HG02870 (cell line): ENCODE results near the gene BBX.

Experiments
- ATAC-seq: cut with Tn5 transposase; IDR thresholded peaks from one replicate; pipeline ENCODE4 v1.9.1; 2021; ENCODE audit warnings: mild to moderate bottlenecking, moderate library complexity; ENCODE audit not compliant: unreplicated experiment

The BBX gene

DNA sequence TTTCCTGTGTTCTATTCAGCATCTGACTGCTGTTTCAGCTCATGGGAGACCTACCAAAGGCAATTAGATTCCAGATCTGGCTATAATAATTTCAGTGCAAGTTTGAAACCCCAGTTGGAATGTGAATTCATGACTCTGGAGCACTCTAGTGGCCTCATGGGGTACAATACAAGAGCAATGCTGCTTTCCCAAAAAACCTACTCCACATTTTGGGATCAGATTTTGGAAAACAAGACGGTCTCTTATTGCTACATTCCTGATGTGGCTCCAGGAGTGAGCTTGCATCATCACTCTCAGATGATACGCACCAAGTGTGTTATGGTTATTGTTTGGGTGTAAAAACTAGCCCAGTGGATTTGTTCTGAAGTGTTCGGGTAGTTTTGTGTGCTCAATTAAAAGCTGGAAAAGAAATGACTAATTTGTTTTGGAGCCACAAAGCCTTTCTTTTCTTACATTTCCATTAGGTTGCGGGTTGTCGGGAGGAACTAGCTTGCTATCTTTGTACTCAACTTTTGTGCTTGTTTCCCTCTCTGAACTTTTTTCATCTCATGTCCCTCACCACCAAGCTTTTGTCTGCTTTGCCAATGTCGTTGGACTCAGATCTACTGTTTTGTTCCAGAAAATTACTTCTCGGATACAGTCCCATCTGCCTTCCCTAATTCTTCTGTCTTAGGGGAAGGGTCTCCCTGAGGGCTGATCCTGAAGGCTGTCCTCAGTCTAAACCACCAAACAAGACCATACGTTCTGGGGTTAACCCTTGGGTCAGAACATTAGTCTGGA is 272.1 kb downstream of the BBX start:
- ATAC-seq, result no peak

DNA sequence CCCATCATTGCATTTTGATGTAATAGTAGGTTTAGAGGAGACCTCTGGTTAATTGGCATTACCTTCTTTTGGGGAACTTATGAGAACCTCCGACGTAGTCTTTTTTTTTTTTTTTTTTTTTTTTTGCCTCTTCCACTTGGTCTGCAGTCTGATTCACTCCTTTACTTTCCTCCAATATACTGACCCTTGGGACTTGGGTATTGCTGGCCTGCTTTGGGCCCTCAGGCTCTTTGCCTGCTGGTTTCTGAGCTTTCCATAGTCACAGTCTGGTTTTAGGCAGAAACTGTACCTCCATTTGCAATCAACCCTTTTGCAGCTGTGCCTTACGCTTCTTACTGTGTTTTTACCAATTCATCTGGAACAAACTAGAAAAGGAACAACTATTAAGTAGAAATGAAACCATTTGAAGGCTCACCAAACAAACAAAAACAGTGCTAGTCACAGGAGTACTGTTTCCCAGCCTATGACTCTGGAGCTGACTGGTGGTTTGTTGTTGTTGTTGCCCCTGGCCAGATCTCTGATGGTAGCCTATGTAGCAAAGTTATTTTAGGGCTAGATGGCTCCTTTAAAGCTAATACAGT is 272.8 kb downstream of the BBX start:
- no peak for ATAC-seq

DNA sequence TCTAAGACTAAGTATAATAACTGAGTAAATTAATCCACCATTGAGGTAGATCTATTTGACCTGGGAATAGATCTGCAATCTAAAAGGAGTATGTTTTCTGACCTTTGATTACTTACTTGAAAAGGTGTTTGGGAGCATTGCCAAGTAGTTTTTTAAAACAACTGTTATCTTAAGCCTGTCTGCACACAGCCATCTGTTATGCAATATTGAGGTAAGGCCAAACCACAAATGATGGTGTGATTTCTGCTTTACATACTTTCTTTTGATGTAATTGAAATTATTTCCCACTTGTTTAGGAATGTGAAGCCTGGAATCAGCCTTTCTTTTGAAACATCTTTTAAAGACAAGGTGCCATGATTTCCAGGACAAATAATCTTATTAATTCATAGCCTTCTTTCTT is 274.0 kb downstream of the BBX start:
- ATAC-seq, result no peak

DNA sequence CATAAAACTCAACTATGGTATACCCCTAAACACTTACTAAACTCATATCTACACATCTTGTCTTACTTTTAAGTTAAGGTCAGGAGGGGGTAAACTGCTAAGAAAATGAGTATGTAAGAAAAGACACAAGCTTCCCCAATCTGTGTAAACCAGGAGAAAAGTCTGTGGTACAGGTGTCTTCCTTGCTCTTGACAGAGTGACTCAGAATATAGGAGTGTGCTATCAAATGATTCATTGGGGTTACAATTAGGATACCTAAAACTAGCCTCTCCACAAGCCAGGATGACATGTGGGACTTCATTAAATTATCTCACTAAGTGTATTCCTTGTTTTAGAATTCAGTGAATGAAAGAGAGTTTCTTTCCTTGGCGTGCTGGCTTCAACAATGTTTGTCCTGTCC is 274.8 kb downstream of the BBX start:
- no peak for ATAC-seq

DNA sequence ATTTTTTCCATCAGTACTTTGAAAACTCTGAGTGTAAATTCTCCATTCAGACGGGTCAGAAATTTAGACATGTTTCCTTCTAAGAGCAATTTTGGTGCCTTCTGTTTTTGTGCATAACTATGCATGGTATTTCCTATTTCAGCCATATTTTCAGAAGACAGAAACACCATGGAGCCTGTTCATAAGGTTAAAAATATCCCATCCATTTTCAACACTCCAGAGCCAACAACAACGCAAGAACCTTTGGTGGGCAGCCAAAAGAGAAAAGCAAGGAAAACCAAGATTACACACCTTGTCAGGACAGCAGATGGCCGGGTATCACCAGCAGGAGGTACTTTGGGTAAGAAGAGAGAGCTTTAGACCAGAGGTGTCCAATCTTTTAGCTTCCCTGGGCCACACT is 275.6 kb downstream of the BBX start:
- ATAC-seq, result no peak

DNA sequence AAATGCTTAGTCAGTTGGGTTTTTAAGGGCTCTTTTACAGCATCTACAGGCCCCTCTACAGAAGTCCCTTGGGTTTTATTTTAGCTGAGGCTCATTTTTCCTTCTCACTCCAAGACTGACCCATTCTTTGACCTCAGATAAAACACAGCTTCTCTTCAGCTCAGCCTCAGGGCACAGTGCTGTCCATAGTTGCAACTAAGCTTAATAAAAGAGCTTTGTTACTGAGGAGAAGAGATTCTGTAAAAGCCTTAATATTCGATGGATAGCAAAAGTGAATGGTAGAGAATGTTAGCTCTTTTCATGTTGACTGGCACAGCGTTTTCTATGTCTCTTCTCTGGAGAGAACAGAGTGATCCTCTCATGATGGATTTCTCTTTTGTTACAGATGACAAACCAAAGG is 277.9 kb downstream of the BBX start:
- ATAC-seq, result no peak

DNA sequence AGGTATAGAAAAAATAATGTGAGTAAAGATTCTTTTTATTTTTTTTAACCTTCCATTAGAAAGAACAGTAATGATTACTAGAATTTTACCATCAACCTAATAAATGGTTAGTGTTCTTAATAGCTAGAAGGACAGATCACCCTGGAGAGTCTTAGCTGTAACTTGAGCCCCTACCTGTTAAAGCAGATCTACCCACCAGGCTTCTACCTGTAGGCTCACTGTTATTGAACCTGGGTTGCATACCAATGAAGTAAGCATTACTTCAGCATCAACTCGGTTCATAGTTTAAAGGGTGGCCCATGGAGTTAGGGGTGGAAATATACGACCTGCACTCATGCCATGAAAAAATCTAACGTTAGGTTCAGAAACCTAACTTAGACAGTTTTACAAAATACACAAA is 280.4 kb downstream of the BBX start:
- no peak for ATAC-seq

DNA sequence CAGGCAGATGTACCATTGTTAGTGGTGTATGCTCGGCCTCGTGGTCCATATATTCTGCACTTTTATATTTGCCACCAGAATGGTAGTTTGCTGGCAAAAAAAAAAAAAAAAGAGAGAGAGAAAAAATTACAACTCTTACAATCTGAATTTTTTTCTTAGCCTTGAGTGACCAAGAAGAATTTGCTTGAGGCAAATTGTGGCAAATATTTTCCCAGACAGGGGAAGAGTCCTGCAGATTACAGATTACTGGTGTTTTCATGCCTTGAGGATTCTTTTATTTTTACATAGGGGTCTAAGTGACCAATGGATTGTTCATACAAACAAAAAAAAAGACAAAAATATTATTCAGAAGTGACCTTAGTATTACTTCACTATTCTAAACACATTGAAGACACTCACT is 283.3 kb downstream of the BBX start:
- no peak for ATAC-seq

DNA sequence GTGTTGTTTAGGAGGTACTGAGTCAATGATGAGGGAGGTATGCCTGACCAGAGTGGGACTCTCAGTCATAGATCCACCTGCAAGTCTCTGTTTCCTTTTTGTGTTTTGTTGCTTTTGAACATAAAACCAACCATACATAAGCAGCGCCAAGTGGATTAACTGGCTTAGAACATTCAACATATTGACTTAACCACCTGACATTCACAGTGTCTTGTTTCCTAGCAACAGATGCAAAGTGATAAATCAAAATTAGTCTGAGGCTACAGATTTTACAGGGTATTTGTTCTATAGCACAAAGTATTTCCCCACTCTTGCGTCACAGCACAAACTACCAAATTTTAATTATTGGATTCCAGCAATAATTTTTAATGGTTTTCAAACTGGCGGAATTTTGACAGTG is 283.8 kb downstream of the BBX start:
- no peak for ATAC-seq

DNA sequence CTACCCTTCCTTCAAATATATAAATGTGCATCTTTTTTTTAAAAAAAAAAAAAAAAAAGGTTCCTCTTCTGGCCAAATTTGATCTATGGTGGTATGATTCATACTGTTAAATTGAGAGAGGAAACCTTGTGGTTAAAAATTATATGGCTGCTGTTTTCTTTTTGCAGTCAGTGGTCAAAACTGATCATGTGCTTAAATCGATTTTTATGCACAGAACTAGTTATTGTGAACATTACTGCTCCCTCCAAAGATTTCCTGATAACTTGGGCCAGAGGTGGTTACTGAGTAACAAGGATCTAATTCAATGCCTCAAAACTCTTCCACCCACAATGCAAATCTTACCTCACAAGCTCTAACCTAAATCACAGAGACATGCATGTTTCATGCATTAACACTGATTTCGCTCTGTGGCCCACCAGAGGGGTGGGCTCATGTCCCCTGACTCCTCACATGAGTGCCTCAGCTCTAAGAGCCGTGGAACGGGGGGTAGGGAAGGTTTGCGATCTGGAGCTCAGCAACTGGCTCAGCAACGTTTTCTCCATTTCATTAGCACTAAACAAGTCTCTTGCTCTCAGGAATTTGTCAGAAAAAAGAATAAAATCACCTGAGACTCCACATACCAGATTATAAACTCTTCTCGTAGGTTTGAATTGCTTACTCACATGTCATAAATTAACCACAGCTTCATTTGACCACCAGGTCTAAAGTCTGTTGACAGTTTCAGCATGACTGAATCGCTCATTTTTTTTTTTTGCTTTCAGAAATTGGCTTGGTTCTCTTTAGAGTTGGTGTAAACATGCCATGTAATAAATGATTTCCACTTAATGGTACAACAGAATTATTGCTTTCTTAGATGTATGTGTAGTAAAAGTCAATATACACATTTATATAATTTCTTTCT is 287.7 kb downstream of the BBX start:
- no peak for ATAC-seq

DNA sequence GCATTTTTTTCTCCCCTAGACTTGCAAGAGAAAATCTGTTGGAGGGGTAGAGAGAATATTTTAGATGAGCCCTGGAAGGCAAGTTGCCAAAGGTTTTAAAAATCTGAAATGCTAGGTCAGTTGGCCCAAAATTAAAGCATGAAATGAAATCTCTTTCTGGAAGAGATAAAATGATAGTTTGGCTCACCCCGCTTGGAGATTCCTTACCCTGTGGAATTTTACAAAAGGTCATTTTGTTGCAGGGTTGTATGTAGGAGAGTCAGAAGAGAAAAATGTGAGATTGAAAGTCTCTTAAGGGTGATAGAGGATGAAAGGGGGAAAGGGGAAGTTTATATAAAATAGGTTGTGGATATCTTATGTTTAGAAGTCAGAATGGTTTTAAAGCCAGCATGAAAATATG is 290.3 kb downstream of the BBX start:
- no peak for ATAC-seq

DNA sequence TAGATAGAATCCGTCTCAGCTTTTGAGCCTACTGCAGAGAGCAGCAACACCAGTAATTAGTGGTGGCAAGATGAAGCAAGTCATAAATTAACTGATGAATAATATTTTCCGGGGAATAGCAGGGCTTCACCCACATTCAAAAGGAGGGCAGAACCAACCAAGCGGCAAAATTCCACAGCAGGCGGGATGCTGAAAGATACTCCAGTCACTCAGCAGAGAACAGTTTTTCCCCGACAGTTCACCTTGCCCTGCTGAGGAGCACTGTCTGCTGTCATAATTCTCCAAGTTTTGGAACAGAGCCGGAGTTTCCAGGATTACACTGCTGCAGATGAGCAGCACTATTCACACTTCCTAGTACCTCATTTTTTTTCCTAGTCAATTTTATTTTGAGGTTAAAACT is 293.3 kb downstream of the BBX start:
- no peak for ATAC-seq

DNA sequence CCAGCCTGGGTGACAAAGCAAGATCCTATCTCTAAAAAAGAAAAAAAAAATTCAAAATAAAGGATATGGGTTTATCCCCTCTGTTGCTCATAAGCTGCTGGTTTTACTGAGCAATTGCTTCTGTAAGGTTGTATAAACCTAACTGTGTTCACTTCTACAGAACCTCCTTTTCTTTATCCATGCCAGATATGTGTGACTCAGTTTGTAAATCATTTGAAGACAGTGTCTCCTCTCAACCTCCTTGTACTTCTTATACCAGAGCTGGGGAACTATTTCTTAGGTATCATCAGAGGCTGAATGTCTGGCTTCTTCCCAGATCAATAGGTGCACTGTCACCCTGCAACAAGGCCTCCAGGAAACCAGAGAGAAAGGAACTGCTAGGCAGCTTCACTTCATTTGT is 294.3 kb downstream of the BBX start:
- no peak for ATAC-seq

DNA sequence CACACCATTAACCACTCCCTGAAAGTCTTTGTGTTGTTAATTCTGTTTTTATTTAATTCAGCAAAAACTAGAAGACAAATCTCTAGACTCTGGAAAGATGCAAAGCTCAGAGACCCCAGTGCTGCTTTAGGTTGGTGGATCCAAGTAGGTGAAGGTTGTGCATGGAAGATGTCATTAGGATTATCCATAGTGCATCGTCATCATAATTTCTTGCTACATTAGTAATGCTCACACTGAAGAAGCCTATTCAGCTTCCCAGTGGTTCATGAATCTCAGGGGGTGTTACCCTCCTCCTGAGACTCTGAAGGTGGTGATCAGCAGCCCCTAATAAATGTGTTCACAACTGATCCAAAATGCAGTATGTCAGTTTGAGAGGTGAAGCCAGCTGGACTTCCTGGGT is 295.3 kb downstream of the BBX start:
- no peak for ATAC-seq

DNA sequence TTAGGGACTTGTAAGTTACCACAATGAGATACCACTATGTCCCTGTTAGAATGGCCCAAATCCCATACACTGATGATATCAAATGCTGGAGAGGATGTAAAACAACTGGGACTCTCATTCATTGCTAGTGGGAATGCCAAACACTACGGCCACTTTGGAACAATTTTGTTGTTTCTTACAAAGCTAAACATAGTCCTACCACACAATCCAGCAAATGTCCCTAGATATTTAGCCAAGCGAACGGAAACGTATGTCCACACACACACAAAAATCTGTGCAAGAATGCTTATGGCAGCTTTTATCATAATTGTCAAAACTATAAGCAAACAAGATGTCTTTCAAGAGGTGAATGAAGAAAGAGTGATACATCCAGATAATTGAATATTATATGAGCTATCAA is 296.9 kb downstream of the BBX start:
- no peak for ATAC-seq

DNA sequence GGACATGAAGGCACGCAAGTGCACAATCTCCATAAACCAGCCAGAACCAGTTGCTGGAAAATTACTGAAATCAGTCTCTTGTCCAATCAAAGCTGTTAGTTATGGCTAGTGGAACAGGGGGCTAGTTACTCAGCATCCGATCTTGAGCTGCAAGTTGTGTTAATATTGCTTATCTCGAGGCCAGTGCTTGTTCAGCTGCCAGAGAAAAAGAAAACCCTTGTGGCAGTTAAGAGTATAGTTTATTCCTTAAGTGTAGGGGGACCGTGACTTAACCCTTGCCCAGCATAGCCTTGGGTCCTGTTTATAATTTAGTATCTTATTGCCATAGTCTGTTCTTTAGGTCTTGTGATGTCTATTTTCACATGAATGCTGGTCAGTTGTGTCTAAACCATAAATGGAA is 299.5 kb downstream of the BBX start:
- no peak for ATAC-seq

DNA sequence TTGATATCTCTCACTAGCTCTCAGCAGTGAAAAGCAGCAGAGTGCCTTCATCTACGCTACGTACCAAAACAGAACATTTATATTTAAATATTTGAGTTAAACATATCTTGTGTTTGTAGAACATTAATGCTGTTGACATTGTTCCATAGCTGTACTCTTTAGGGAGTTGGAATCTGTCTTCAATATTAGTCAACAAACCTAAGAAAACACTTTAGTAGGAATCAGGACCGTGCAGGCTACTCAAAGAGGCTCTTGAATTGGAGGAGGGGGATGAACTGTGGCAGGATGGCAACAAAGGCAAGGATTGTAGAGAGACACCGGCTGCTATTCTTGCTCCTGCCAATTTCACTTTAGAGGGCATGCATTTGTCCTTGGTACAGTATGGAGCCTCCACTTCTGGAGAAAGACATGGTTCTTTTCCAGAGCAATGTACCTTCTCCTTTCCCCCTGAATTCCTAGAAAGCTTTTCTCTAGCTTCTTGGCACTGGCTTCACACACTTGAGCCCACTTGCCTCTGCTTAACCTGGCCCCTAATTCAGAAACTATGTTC is 302.1 kb downstream of the BBX start:
- ATAC-seq, result no peak

DNA sequence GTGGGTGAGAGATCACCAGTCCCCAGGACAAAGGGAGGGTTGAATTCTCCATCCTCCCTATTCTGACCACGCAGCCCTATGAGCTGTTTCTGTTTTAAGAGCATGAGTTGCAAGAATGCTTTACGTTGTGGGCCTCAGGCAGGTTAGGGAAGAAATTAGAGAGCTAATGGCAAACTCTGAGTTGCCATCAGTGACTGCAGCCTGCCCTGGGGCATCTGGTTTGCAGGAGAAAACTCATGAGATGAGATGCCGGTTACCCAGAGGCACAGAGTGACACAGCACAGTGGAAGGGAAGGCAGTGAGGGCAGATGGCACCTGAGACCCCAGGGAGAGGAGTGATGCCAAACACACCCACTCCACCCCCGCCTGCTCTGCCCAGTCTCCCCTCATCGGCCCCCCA is 302.8 kb downstream of the BBX start:
- no peak for ATAC-seq

DNA sequence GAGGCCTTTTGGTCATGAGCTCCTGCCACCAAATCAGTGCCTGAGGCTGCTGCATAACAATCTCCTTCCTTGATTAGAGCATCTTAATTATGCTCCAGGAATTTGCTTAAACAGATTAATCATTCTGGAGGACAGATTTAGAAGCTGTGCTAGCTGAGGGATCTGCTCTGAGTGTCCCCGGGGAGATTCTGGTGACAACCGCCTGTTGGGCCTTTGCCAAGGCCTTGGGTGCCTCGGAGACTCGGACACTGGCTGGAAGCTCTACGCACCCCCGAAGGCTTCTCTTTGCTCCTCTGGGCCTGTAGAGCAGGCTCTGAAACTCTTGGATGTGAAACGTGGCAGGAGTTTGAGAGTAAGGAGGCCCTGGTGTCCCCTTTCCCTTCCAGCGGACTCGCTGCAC is 304.0 kb downstream of the BBX start:
- no peak for ATAC-seq

DNA sequence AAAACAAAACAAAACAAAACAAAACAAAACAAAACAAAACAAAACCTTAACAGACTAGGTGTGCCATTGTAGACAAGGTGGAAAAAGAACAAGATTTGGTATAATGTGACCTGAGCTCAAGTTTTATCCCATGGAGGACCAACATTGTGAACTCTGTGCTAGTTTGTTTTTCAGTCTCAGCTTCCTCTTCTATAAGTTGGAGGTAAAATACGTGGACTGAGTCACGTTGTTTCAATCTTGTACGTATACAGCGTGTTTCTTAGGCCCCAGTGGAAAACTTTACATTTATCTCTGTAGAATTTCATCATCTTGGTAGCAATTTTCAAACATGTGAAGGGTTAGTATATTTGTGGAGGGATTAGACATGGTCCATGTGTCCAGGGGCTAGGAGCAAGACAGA is 306.4 kb downstream of the BBX start:
- ATAC-seq, result no peak

DNA sequence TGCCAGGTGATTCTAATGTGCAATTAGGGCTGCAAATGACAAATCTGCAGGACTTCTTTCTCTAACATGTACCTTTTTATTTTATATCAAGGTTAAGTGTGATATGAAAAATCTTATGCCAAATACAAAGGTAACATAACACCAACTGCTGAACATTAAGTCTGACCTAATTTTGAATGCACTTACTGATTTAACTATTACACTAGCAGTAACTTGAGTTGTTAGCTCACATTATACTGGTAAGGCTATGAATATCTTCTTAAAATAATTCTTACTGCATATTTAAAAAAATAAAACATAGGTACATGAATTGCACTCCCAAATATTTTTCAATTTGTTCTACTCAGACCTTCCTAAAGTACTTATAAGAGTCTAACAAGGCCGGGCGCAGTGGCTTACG is 308.8 kb downstream of the BBX start:
- ATAC-seq, result no peak

DNA sequence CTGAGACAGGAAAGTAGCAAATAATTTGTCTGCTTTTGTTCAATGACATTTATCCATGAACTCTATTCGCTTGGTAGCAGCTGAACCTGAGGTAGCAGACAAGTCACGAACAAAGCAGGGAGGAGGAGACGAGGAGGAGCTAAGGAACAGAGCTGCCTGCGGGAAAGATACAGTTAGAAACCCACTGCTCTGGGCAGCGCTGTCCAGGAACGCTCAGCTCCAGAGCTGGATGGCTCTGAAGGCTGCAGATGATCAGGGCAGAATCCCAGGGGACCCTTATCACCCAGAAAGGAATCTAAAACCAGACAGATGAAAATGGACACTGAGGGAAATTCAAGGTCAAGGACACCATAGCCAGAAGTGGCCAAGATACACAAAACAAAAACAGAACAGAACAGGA is 310.3 kb downstream of the BBX start:
- no peak for ATAC-seq
